AG10803 (cell line): ENCODE measurements around the gene LAMA3.
A peak's percentile ranks its signal among the peaks of the same experiment; 100 is the strongest.

Experiments used
- DNase-seq: peaks from one replicate; pipeline ENCODE4 v3.0.0; 2010; ENCODE audit warnings: low read depth
- H3K4me3 ChIP-seq: 2 replicates; pipeline ENCODE4 v1.5.1; 2011; ENCODE audit warnings: mild to moderate bottlenecking, low read length, control low read depth
- CTCF ChIP-seq: conservative IDR thresholded peaks from 2 replicates; pipeline ENCODE4 v1.5.1; 2011; ENCODE audit warnings: mild to moderate bottlenecking, low read length, control low read depth, inconsistent platforms

Gene LAMA3

GRCh38 chr18:23683155-23683554, 6.1 kb upstream of the LAMA3 start:
- no peak for DNase-seq
- H3K4me3 ChIP-seq: no peak overlapping the region
- TF ChIP-seq CTCF: no peak

DNA sequence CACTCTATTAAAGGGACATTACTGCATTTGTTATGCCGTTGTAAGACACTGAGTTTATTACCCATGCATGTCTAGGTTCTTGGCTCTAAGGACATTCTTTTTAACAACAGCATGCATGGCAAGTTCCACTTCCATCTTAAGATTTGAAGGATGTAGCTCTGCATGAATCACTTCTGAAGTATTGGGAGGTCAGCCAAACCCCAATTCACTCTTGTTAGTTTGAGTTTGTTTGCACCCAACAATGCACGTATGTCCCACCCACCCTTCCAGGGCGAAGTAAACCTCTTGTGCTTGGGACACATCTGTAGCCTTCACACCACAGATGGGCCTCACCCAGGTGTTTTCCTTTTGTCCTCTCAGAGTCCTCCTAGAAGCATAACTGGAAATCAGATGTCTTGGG, 5.6 kb upstream of the LAMA3 start:
- no peak for TF ChIP-seq CTCF
- H3K4me3 ChIP-seq: no peak overlapping the region
- no peak for DNase-seq

- no peak for TF ChIP-seq CTCF
These were observed 4.6 kb upstream of the LAMA3 start for GRCh38 chr18:23684515-23685197.

GRCh38 chr18:23688528-23688927, 725 bp upstream of the LAMA3 start:
- TF ChIP-seq CTCF: no peak
- no peak overlapping the region for H3K4me3 ChIP-seq

More at GRCh38 chr18:23684515-23685197, 4.6 kb upstream of the LAMA3 start:
- H3K4me3 ChIP-seq: no peak overlapping the region
- no peak for DNase-seq

DNA sequence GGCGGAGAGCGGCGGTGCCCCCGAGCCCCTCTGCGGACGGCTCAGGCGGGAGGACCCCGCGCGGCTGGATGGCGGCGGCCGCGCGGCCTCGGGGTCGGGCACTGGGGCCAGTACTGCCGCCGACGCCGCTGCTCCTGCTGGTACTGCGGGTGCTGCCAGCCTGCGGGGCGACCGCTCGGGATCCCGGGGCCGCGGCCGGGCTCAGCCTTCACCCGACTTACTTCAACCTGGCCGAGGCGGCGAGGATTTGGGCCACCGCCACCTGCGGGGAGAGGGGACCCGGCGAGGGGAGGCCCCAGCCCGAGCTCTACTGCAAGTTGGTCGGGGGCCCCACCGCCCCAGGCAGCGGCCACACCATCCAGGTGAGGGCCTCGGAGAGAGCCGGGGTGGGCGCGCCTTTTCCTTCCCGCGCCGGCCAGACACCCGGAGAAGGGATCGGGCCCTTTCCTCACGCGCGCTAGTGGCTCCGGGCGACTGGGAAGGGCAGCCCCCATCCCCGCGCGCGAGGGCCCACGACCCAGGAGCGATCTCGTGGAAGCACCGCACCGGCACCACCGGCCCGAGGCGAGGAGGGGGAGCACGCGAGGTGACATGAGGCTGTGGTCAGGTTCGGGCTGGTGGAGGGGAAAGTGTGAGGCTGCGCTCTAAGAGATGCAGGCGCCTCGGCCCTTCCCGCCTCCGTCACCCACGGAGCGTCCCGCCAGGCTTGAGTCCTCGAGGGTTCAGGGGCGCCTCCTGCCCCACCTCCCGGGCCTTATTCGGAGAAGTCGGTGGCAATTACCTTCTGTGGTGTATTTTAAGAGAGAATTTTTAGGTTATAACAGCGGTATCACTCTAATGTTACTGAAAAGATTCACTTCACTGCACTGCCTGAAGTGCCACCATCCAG, 607 bp downstream of the LAMA3 start:
- peak overlapping the region; percentile 49 for H3K4me3 ChIP-seq
- DNase-seq: no peak
- no peak for TF ChIP-seq CTCF

More at GRCh38 chr18:23688528-23688927, 725 bp upstream of the LAMA3 start:
- no peak for DNase-seq

DNA sequence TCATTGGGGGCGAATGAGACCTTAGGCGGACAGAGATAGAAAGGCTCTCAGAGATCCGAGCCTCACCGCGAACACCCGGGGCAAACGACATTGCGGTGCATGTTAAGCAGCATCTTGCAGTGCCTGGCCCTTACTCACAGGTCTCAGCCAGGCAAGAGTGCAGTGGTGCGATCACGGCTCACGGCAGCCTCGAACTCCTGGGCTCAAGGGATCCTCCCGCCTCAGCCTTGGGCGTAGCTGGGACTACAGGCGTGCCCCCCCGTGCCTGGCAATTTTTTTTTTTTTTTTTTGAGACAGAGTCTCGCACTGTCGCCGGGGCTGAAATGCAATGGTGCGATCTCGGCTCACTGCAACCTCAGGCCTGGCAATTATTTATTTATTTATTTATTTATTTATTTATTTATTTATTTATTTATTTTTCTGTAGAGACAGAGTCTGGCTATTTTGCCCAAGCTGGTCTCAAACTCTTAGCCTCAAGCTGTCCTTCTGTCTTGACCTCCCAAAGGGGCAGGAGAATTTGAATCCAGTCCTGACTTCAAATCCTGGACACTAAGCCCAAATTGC, 1.3 kb downstream of the LAMA3 start:
- no peak for DNase-seq
- no peak for TF ChIP-seq CTCF
- H3K4me3 ChIP-seq: no peak overlapping the region
